Mucosa of descending colon (tissue), 3 donors: ENCODE results near the gene SUPT7L. TPM values are rescaled to one million over a fixed set of nuclear protein-coding genes. Genes with fewer than 3 reads are reported as not detected.
A peak's percentile ranks its signal among the peaks of the same experiment; 100 is the strongest.
"Not testable (repeated sequence)": the region's sequence is repeated elsewhere in the genome, so short reads cannot be mapped to it uniquely, and the experiment has no call there.

Experiments used
- ATAC-seq: fragments of 200-7000 bp; cut with Tn5 transposase; one replicate; pipeline ENCODE4 v1.9.1; 2020; ENCODE audit warnings: mild to moderate bottlenecking, moderate library complexity
- DNase-seq, 3 donors: peaks; one replicate each; pipeline ENCODE4 v3.0.0-alpha.2; 2020
- H3K36me3 ChIP-seq: fragments of 200-600 bp; one replicate; pipeline ENCODE4 v1.8.0; 2021; ENCODE audit warnings: low read depth, mild to moderate bottlenecking
- H3K4me1 ChIP-seq: fragments of 200-600 bp; one replicate; pipeline ENCODE4 v1.8.0; 2021; ENCODE audit warnings: low read depth, mild to moderate bottlenecking
- H3K4me3 ChIP-seq: fragments of 200-600 bp; one replicate; pipeline ENCODE4 v1.8.0; 2021; ENCODE audit warnings: mild to moderate bottlenecking
- H3K9me3 ChIP-seq: fragments of 200-600 bp; one replicate; pipeline ENCODE4 v1.8.0; 2021; ENCODE audit warnings: mild to moderate bottlenecking
- CTCF ChIP-seq: fragments of 200-600 bp; IDR thresholded peaks from one replicate; pipeline ENCODE4 v1.8.0; 2022; ENCODE audit warnings: antibody characterized with exemption, mild to moderate bottlenecking
- intact Hi-C, 2 donors: fragments of 100-400 bp; cut with DNase I in 1 of 2; cut with micrococcal nuclease in 1 of 2; formaldehyde crosslinking; loops; one replicate each; pipeline versions ENCODE4 v1.11.0 to v1.11.1; 2022; cut with DNase I, micrococcal nuclease
- total RNA-seq, 3 donors: library from RNA; stranded (reverse); fragmentation: NEBNext Ultra II Directional in 2 of 3; extraction: Animal tissue kit (Norgen Biotek cat#: 25700) in 2 of 3; gene quantifications; one replicate each; pipeline versions ENCODE4 v1.2.1 to v1.2.4, GENCODE V29; 2021 to 2023
- donor health status: DM: no; HTN: no; CAD: no; lungs with moderate emphysema.
- donor health status: DM: no; HTN: no; CAD: no.
- donor health status: DM: no; HTN: yes; CAD: no.

Gene SUPT7L
- total RNA-seq, 3 donors from 2014 or later, result 19.5 to 30.3 (median 28.1) TPM

- H3K4me3 ChIP-seq, result no peak overlapping the region
- peaks cover 16% of the 10 kb centered on the region for H3K4me1 ChIP-seq
- TF ChIP-seq CTCF, result no peak
- DNase-seq (no peak), ATAC-seq (peak; percentile 10)
- no peaks in the 10 kb centered on the region for H3K36me3 ChIP-seq
- intact Hi-C loops, result loop anchor here (5.0 to 10.0 kb wide), 2 partner anchors 536 to 753 kb away; no protein-coding TSS in a partner anchor
- no peaks in the 10 kb centered on the region for H3K9me3 ChIP-seq
Observed at GRCh38 chr2:27701676-27702075, 38.3 kb upstream of the SUPT7L start.

DNA sequence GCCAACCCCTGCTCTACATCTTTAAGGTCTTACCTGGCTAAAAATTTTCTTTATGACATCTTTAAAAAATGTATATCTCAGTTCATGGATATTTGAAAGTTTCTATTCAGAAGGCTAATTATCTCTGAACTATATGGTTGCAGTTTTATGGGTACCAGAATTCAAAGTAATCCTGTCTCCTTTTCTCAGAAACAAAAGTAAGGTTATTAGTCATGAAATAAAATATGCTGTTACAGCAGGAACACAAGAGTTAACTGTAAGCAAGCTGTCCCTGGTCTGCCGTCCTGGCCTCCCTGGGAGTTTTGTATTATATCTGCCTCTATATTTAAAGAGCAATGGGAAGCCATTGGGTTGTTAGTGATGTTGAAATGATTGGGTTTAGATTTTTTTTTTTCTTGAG is 34.2 kb upstream of the SUPT7L start:
- no peak for ATAC-seq
- no peak for DNase-seq
- H3K4me1 ChIP-seq, result no peaks in the 10 kb centered on the region
- no peaks in the 10 kb centered on the region for H3K9me3 ChIP-seq
- no peak overlapping the region for H3K4me3 ChIP-seq
- no peak for TF ChIP-seq CTCF
- no peaks in the 10 kb centered on the region for H3K36me3 ChIP-seq
- intact Hi-C loops, result no loop called here

DNA sequence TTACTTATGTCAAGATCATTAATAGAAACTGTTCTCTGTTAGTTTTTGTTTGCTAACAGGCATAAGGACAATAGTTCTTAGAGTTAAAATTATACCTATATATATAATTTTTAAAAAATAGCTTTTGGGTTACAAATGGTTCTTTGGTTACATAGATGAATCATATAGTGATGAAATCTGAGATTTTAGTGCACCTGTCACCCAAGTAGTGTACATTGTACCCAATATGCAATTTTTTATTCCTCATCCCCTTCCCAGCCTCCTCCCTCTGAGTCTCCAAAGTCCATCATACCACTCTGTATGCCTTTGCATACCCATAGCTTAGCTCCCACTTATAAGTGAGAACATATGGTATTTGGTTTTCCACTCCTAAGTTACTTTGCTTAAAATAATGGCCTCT is 26.6 kb upstream of the SUPT7L start:
- Histone ChIP-seq H3K4me3 (no peak overlapping the region), H3K9me3 (no peaks in the 10 kb centered on the region), H3K36me3 (peaks cover 5% of the 10 kb centered on the region), H3K4me1 (no peaks in the 10 kb centered on the region)
- intact Hi-C loops, result no loop called here
- ATAC-seq (no peak), DNase-seq (no peak)
- TF ChIP-seq CTCF, result no peak

DNA sequence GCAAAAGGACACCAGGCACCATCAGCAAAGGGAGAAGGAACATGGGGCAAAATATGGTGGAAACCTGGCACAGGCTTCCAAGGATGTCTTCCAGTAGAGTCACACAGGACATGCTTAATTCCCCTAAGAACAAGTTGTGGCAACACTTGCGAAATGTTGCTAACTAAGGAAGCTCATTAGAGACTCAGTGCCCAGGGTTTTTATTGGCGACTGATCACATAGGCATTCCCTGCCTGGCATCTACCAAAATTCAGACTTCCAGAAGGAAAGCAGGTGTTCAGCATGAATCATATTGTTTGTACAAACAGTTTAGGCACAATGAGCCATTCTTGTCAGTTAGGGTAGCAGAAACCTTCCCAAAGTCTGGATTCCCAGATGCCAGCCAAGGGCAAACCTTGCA is 26.0 kb upstream of the SUPT7L start:
- H3K4me3 ChIP-seq, result no peak overlapping the region
- no peak for ATAC-seq
- H3K4me1 ChIP-seq, result no peaks in the 10 kb centered on the region
- H3K36me3 ChIP-seq, result peaks cover 5% of the 10 kb centered on the region
- H3K9me3 ChIP-seq, result no peaks in the 10 kb centered on the region
- DNase-seq, result no peak
- TF ChIP-seq CTCF, result no peak
- intact Hi-C loops, result no loop called here

DNA sequence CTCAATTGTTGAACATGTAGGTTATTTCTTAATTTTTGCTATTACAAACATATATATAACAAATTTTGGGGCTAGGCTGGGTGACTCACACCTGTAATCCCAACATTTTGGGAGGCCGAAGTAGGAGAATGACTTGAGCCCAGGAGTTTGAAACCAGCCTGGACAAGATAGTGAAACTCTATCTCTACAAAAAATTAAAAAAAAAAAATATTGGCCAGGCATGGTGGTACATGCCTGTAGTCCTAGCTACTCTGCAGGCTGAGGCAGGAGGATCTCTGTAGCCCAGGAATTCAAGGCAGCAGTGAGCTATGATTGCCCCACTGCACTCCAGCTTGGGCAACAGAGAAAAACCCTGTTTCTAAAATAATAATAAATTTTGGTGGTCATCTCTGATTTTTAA is 23.8 kb upstream of the SUPT7L start:
- no peak for TF ChIP-seq CTCF
- no peaks in the 10 kb centered on the region for H3K9me3 ChIP-seq
- peaks cover 5% of the 10 kb centered on the region for H3K36me3 ChIP-seq
- no peak overlapping the region for H3K4me3 ChIP-seq
- no peak for DNase-seq
- H3K4me1 ChIP-seq, result peaks cover 9% of the 10 kb centered on the region
- ATAC-seq, result no peak
- intact Hi-C loops, result no loop called here

DNA sequence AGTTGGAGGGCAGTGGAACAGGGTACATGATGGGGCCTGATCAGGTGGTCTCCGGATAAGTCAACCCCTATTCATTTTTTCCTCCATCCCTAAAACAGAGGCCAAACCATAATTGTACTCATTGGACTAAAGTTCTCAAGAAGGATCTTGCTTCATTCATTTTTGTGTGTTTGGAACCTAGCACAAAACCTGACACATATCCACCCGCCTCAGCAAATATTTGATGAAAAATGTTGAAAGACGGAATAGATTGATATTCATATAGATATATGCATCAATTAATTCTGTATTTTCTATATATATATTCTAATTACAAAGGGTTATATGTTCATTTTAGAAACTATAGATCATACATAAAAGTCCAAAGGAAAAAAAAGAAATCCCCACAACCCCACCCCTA is 22.2 kb upstream of the SUPT7L start:
- intact Hi-C loops, result no loop called here
- ATAC-seq (no peak), DNase-seq (no peak)
- peaks cover 18% of the 10 kb centered on the region for H3K4me1 ChIP-seq
- no peaks in the 10 kb centered on the region for H3K9me3 ChIP-seq
- TF ChIP-seq CTCF, result no peak
- H3K4me3 ChIP-seq, result no peak overlapping the region
- H3K36me3 ChIP-seq, result peaks cover 5% of the 10 kb centered on the region

- H3K4me3 ChIP-seq, DNase-seq, intact Hi-C loops, ATAC-seq, H3K36me3 ChIP-seq, H3K9me3 ChIP-seq: not testable (repeated sequence)
- peaks cover 18% of the 10 kb centered on the region for H3K4me1 ChIP-seq
Observed at GRCh38 chr2:27685006-27685405, 21.6 kb upstream of the SUPT7L start.
